Panc1 (cell line): Measurements from ENCODE around the gene CARNS1. TPM values are rescaled to one million over a fixed set of nuclear protein-coding genes. Genes with fewer than 3 reads are reported as not detected.

Experiments used
- ATAC-seq: fragments of 200-7000 bp; cut with Tn5 transposase; 2 replicates; pipeline ENCODE4 v1.9.1; 2020; ENCODE audit warnings: mild to moderate bottlenecking, moderate library complexity
- BruUV-seq: library from RNA; stranded (reverse); fragments of 400-500 nt; replicated peaks from 2 replicates; lab custom pipeline; 2021; lab: Mats Ljungman, UMichigan
- CTCF ChIA-PET: fragments of 300-600 bp; sonication (Branson Sonifier 250); formaldehyde crosslinking; loops from one replicate; lab custom pipeline; 2022; ENCODE audit warnings: antibody characterized with exemption; lab: Charles Lee
- POLR2A ChIA-PET: fragments of 300-600 bp; sonication (Branson Sonifier 250); formaldehyde crosslinking; loops from one replicate; lab custom pipeline; 2022; ENCODE audit warnings: antibody characterized with exemption; lab: Charles Lee
- DNase-seq: peaks from one replicate; pipeline ENCODE4 v3.0.0-alpha.2; 2010; ENCODE audit warnings: low read depth, low spot score
- H3K27ac ChIP-seq: 2 replicates; pipeline ENCODE4 v1.5.1; 2011; ENCODE audit warnings: mild to moderate bottlenecking, low read length, inconsistent platforms
- H3K27me3 ChIP-seq: fragments of 200-500 bp; sonication (Bioruptor generic); 2 replicates; pipeline ENCODE4 v1.6.0; 2014; ENCODE audit warnings: low read length, inconsistent platforms; ENCODE audit not compliant: control insufficient read depth, insufficient read depth
- H3K36me3 ChIP-seq: fragments of 200-500 bp; sonication (Bioruptor generic); 2 replicates; pipeline ENCODE4 v1.5.1; 2014; ENCODE audit warnings: inconsistent platforms, mild to moderate bottlenecking, low read length, moderate library complexity; ENCODE audit not compliant: control insufficient read depth, insufficient read depth
- H3K4me1 ChIP-seq: 2 replicates; pipeline ENCODE4 v1.5.1; 2011; ENCODE audit warnings: inconsistent platforms, mild to moderate bottlenecking, low read length, moderate library complexity; ENCODE audit not compliant: control insufficient read depth, insufficient read depth
- H3K4me3 ChIP-seq, 2 experiments: 2 replicates each; pipeline ENCODE4 v1.5.1; 2011 to 2012; ENCODE audit warnings: low read depth in 2 of 2, low read length in 2 of 2, mild to moderate bottlenecking in 2 of 2, inconsistent platforms in 1 of 2, moderate library complexity in 1 of 2
- H3K9me3 ChIP-seq: fragments of 200-500 bp; sonication (Bioruptor generic); 2 replicates; pipeline ENCODE4 v1.5.1; 2014; ENCODE audit warnings: low read depth, mild to moderate bottlenecking, inconsistent platforms, low read length, moderate library complexity; ENCODE audit not compliant: control insufficient read depth, insufficient read depth
- POLR2AphosphoS5 ChIP-seq: IDR thresholded peaks from 2 replicates; pipeline ENCODE4 v1.6.1; 2012; ENCODE audit warnings: mild to moderate bottlenecking, low read depth, low read length, moderate library complexity
- REST ChIP-seq, 2 experiments: IDR thresholded peaks; 2 replicates each; pipeline ENCODE4 v1.6.1; 2011 to 2012; ENCODE audit warnings: low read depth in 2 of 2, control low read depth in 1 of 2, low read length in 1 of 2, mild to moderate bottlenecking in 1 of 2, moderate library complexity in 1 of 2; ENCODE audit not compliant: insufficient read depth in 1 of 2
- SIN3A ChIP-seq: IDR thresholded peaks from 2 replicates; pipeline ENCODE4 v1.6.1; 2012; ENCODE audit warnings: low read depth, mild to moderate bottlenecking, low read length, moderate library complexity, borderline replicate concordance; ENCODE audit not compliant: insufficient read depth
- TCF7L2 ChIP-seq: IDR thresholded peaks from 2 replicates; pipeline ENCODE4 v1.6.1; 2011; ENCODE audit warnings: mild to moderate bottlenecking, low read depth, low read length, inconsistent platforms
- in situ Hi-C: cut with HindIII; loops from 2 replicates; pipeline ENCODE4 v1.10.0; 2016; ENCODE audit warnings: low sequenced_read_pairs, low pct_unique_long_range_greater_than_20kb
- intact Hi-C: fragments of 100-400 bp; cut with micrococcal nuclease; formaldehyde crosslinking; loops from one replicate; pipeline ENCODE4 v1.10.0; 2022; ENCODE audit not compliant: unreplicated experiment
- total RNA-seq: library from RNA; stranded (reverse); gene quantifications from one replicate; pipeline ENCODE4 v1.2.1, GENCODE V29; 2021; ENCODE audit not compliant: unreplicated experiment
- TF ChIP-seq, protein P1 (sequence below): fragments of 450-650 bp; IDR thresholded peaks from 2 replicates; pipeline ENCODE4 v1.5.1; 2017; ENCODE audit warnings: mild to moderate bottlenecking

The CARNS1 gene
- total RNA-seq, 1 experiment from 2014 or later, result 1.0 TPM

- Histone ChIP-seq H3K4me3 (no peak overlapping the region), H3K4me1 (peaks cover 71% of the 10 kb centered on the region), H3K36me3 (no peaks in the 10 kb centered on the region; the same call in 1 of the 2 replicates), H3K9me3 (no peaks in the 10 kb centered on the region), H3K27me3 (no peaks in the 10 kb centered on the region), H3K27ac (peak overlapping the region; percentile 80)
- CTCF ChIA-PET, result interaction anchor here (0.5 to 7.7 kb wide), 2 partner anchors 23 to 168 kb away, joined by 4 to 207 read pairs; partner anchors contain the start of gene POLD4
- intact Hi-C loops, result no loop called here
- POLR2A ChIA-PET, result interaction anchor here (1.0 kb wide), 1 partner anchor 24 kb away, joined by 4 read pairs; the partner anchor contains the start of gene PPP1CA
- TF ChIP-seq, protein P1, sequence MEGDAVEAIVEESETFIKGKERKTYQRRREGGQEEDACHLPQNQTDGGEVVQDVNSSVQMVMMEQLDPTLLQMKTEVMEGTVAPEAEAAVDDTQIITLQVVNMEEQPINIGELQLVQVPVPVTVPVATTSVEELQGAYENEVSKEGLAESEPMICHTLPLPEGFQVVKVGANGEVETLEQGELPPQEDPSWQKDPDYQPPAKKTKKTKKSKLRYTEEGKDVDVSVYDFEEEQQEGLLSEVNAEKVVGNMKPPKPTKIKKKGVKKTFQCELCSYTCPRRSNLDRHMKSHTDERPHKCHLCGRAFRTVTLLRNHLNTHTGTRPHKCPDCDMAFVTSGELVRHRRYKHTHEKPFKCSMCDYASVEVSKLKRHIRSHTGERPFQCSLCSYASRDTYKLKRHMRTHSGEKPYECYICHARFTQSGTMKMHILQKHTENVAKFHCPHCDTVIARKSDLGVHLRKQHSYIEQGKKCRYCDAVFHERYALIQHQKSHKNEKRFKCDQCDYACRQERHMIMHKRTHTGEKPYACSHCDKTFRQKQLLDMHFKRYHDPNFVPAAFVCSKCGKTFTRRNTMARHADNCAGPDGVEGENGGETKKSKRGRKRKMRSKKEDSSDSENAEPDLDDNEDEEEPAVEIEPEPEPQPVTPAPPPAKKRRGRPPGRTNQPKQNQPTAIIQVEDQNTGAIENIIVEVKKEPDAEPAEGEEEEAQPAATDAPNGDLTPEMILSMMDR, result no peak
- no peak for TF ChIP-seq REST (IDR thresholded peaks at IDR 0.05; ENCODE audit: insufficient read depth in 1 of 2, low read depth in 2 of 2, low read length in 1 of 2)
- TF ChIP-seq TCF7L2, result no peak
- TF ChIP-seq SIN3A, result no peak
- TF ChIP-seq POLR2AphosphoS5, result no peak
- DNase-seq (no peak), ATAC-seq (no peak)
- no TSS peak for BruUV-seq
- in situ Hi-C loops, result no loop called here
Measured at GRCh38 chr11:67376873-67377808, 38.3 kb upstream of the CARNS1 start.

DNA sequence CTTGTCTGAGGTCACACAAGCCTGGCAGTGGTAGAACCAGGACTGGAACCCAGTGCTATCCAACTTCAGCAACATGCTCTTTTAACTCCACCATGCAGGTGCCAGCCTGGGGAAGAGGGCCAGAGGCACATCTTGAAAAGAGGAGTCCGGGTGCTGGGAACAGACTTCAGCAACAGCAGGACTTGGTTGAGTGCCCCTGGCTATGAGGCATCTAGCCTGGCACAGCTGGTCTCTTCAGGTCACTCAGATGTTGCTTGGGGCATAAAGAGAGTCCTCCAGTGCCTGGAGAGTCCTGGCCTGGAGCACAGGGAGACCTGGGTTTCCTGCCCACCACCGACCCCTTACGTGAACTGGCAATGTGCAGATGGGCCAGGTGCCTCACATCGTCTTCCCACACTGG is 36.9 kb upstream of the CARNS1 start:
- ChIA-PET CTCF (interaction anchor here (4.4 to 7.7 kb wide), 2 partner anchors 7 to 24 kb away, joined by 58 to 207 read pairs; partner anchors contain the start of genes CLCF1 and POLD4), POLR2A (interaction anchor here (0.6 kb wide), 1 partner anchor 138 kb away, joined by 3 read pairs; no protein-coding TSS in a partner anchor)
- intact Hi-C loops, result no loop called here
- Histone ChIP-seq H3K4me1 (peaks cover 75% of the 10 kb centered on the region), H3K9me3 (no peaks in the 10 kb centered on the region), H3K27ac (peak overlapping the region; percentile 68), H3K36me3 (no peaks in the 10 kb centered on the region; the same call in 1 of the 2 replicates), H3K27me3 (no peaks in the 10 kb centered on the region), H3K4me3 (no peak overlapping the region)
- ATAC-seq (no peak), DNase-seq (no peak)
- in situ Hi-C loops, result no loop called here
- TF ChIP-seq SIN3A (no peak), TCF7L2 (no peak), POLR2AphosphoS5 (no peak)
- BruUV-seq, result no TSS peak
